NB4 (cell line): ENCODE measurements around the gene HRH2.

Experiments used
- POLR2A ChIP-seq: IDR thresholded peaks from 2 replicates; pipeline ENCODE4 v1.6.1; 2011; ENCODE audit warnings: mild to moderate bottlenecking; ENCODE audit not compliant: insufficient read length; ENCODE audit errors: extremely low read depth
- TF ChIP-seq, protein P1 (sequence below): IDR thresholded peaks from one replicate; pipeline ENCODE4 v1.5.1; 2012; ENCODE audit warnings: low read depth, low read length

DNA sequence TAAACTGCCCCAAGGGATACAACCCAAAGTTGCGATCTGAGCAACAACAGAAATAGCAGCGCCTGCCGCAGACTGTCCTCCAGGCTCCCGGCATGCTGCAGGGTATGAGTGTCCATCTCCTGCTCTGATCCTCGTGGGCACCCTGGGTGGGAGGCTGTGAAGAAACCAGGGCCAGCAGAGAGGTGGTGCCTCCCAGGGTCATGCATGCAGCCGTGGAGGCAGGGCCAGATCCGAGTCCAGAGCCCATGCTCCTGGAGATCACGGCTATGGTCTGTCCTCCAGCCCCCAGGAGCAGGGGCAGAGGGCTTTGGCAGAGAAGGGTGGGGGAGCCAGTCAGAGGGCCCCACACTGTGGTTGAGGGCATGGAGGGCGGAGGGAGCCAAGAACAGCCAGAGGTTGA is 29.0 kb downstream of the HRH2 start:
- TF ChIP-seq, protein P1, sequence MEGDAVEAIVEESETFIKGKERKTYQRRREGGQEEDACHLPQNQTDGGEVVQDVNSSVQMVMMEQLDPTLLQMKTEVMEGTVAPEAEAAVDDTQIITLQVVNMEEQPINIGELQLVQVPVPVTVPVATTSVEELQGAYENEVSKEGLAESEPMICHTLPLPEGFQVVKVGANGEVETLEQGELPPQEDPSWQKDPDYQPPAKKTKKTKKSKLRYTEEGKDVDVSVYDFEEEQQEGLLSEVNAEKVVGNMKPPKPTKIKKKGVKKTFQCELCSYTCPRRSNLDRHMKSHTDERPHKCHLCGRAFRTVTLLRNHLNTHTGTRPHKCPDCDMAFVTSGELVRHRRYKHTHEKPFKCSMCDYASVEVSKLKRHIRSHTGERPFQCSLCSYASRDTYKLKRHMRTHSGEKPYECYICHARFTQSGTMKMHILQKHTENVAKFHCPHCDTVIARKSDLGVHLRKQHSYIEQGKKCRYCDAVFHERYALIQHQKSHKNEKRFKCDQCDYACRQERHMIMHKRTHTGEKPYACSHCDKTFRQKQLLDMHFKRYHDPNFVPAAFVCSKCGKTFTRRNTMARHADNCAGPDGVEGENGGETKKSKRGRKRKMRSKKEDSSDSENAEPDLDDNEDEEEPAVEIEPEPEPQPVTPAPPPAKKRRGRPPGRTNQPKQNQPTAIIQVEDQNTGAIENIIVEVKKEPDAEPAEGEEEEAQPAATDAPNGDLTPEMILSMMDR, result no peak
- no peak for TF ChIP-seq POLR2A
